Fibroblast of villous mesenchyme (primary cell): ENCODE measurements around the gene MINDY4B. TPM values are rescaled to one million over a fixed set of nuclear protein-coding genes. Genes with fewer than 3 reads are reported as not detected.

Experiments
- DNase-seq: peaks from one replicate; pipeline ENCODE4 v3.0.0-alpha.2; 2010; ENCODE audit warnings: low read depth
- H3K4me3 ChIP-seq: 2 replicates; pipeline ENCODE4 v1.5.1; 2011; ENCODE audit warnings: low read depth, mild to moderate bottlenecking, low read length
- CTCF ChIP-seq: IDR thresholded peaks from 2 replicates; pipeline ENCODE4 v1.5.1; 2012; ENCODE audit warnings: low read depth, mild to moderate bottlenecking, low read length; ENCODE audit not compliant: insufficient read depth
- total RNA-seq: library from RNA; depleted of rRNA; stranded (reverse); fragments of >200 nt; gene quantifications from 2 replicates; pipeline ENCODE4 v1.2.3, GENCODE V29; 2012

Gene MINDY4B
- total RNA-seq, 1 donor, result not detected

DNA sequence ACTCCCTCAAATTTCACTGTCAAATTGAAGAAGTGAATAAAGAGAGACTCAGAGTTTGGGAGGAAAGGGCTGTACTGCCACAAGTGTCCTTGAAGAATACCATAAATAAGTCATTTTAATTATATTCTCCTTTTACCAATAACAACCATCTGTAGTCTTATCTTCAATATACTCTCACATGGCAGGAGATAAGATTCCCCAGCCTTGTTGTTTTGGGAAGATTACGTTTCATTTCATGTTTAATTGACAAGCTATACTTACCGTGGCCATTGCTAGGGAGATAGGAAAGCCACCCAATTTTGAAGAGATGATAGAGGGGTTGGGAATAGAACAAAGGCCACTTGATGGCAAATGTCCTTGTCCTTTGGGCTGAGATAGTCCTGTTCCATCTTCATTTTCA, 2.3 kb downstream of the MINDY4B start:
- TF ChIP-seq CTCF, result no peak
- H3K4me3 ChIP-seq, result no peak overlapping the region
- no peak for DNase-seq

DNA sequence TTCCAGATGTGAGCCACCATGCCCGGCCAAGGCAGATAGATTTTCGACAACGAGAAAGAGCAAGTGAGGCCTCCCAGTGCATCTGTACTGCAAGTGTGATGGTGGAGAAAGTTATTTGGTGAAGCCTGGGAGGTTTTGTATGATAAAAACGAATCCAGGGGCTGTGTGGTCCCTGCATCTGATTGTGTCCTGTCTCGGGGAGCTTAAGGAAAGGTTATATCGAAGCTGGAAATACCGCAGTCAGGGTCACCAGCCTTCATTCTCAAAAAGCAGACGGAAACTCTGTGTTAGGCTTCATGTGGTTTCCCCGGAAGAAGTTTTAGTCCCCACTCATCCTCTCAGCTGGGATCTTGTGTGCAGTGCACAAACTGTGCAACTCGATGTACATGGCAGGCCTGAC, 3.4 kb downstream of the MINDY4B start:
- TF ChIP-seq CTCF, result no peak
- no peak overlapping the region for H3K4me3 ChIP-seq
- no peak for DNase-seq

GRCh38 chr3:150899141-150899540, 6.1 kb downstream of the MINDY4B start:
- H3K4me3 ChIP-seq, result no peak overlapping the region
- DNase-seq, result no peak
- no peak for TF ChIP-seq CTCF

DNA sequence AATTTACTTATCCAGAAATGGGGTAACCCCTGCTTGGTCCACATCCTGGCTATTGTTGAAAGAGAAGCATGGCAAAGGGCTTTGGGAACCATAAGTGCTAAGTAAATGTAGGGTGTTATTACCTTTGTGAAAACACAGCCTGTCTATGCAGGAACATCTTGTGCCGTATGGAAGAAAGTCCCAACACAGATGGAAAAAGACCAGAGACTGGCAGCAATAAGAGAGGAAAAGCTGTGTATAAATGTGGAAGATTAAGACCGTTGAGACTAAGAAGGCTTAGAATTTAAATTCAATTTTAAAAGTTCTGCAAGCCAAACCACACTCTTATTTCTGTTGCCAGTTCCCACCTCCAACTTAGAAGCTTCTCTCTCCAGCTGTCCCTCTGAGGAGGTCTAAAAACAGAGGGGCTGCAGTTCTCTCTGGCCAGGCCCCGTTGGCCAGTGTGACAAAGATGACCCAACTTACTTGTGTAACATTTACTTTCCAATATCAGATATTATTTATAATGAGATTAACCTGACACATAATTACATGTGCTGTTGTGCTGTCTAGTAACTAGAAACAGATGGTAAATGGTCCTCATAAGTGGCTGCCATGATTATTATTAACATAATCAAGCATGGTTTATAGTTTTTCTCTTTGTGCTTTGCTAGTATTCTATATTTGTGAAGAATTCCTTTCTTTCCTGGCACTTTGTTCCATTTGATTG, 7.0 kb downstream of the MINDY4B start:
- no peak for TF ChIP-seq CTCF
- H3K4me3 ChIP-seq, result no peak overlapping the region
- DNase-seq, result no peak

GRCh38 chr3:150897592-150897991, 7.6 kb downstream of the MINDY4B start:
- no peak overlapping the region for H3K4me3 ChIP-seq
- no peak for DNase-seq
- no peak for TF ChIP-seq CTCF

- no peak for DNase-seq
- no peak for TF ChIP-seq CTCF
- H3K4me3 ChIP-seq, result no peak overlapping the region
Observed at GRCh38 chr3:150890831-150891230, 14.4 kb downstream of the MINDY4B start.

- H3K4me3 ChIP-seq, result no peak overlapping the region
- no peak for TF ChIP-seq CTCF
- peak; percentile 62 for DNase-seq
Observed at GRCh38 chr3:150890295-150890694, 14.9 kb downstream of the MINDY4B start.
